Gastroesophageal sphincter (tissue), 4 donors: ENCODE data around the gene SLC16A12. TPM values are rescaled to one million over a fixed set of nuclear protein-coding genes. Genes with fewer than 3 reads are reported as not detected.
"Not testable (repeated sequence)": the region's sequence is repeated elsewhere in the genome, so short reads cannot be mapped to it uniquely, and the experiment has no call there.

Experiments
- ATAC-seq: fragments of 150-250 bp; one replicate; pipeline ENCODE4 v1.9.1; 2016; ENCODE audit warnings: mild to moderate bottlenecking, moderate library complexity
- H3K27ac ChIP-seq, 4 donors: fragments of 200-600 bp; sonication (generic) in 3 of 4; 1 replicate in 3 of 4; 2 replicates in 1 of 4; pipeline ENCODE4 v1.5.1; 2016 to 2019
- H3K27me3 ChIP-seq: fragments of 200-600 bp; sonication (generic); one replicate; pipeline ENCODE4 v1.5.1; 2019
- H3K36me3 ChIP-seq, 2 donors: fragments of 200-600 bp; sonication (generic); one replicate each; pipeline ENCODE4 v1.5.1; 2019; ENCODE audit warnings: control low read depth in 1 of 2
- H3K4me1 ChIP-seq, 3 donors: fragments of 200-600 bp; sonication (generic); 1 replicate in 2 of 3; 2 replicates in 1 of 3; pipeline ENCODE4 v1.5.1; 2016 to 2019; ENCODE audit warnings: control low read depth in 2 of 3
- H3K4me3 ChIP-seq, 2 donors: fragments of 200-600 bp; sonication (generic); one replicate each; pipeline ENCODE4 v1.5.1; 2019; ENCODE audit warnings: mild to moderate bottlenecking in 1 of 2, moderate library complexity in 1 of 2
- H3K9me3 ChIP-seq, 3 donors: fragments of 200-600 bp; sonication (generic); one replicate each; pipeline ENCODE4 v1.5.1; 2017 to 2019; ENCODE audit warnings: control low read depth in 2 of 3
- CTCF ChIP-seq, 4 experiments: fragments of 200-600 bp in 2 of 4; fragments of 450-650 bp in 2 of 4; sonication (generic) in 1 of 4; IDR thresholded peaks; one replicate each; pipeline ENCODE4 v1.5.1; 2017 to 2019; ENCODE audit warnings: antibody characterized with exemption in 4 of 4, mild to moderate bottlenecking in 2 of 4, moderate library complexity in 2 of 4
- EP300 ChIP-seq: sonication (generic); formaldehyde crosslinking; IDR thresholded peaks from one replicate; pipeline ENCODE4 v1.6.1; 2017; ENCODE audit warnings: antibody characterized with exemption, mild to moderate bottlenecking
- POLR2A ChIP-seq, 2 donors: fragments of 450-650 bp; IDR thresholded peaks; one replicate each; pipeline ENCODE4 v1.6.1; 2017; ENCODE audit warnings: antibody characterized with exemption in 2 of 2, mild to moderate bottlenecking in 2 of 2, moderate library complexity in 1 of 2
- POLR2AphosphoS5 ChIP-seq: sonication (generic); formaldehyde crosslinking; IDR thresholded peaks from one replicate; pipeline ENCODE4 v1.6.1; 2017; ENCODE audit warnings: antibody characterized with exemption
- WGBS, 2 donors: methylation state at CpG; one replicate each; pipeline ENCODE4 v1.1.5; 2018; ENCODE audit warnings: low coverage in 1 of 2; 5-methylcytosine and 5-hydroxymethylcytosine counted together
- total RNA-seq, 4 donors: library from RNA; depleted of rRNA; stranded (reverse); fragments of >200 nt; gene quantifications; one replicate each; pipeline ENCODE4 v1.1.0, GENCODE V29; 2016

SLC16A12 gene
- total RNA-seq, 4 donors from 2014 or later: 1.7 to 11.7 (median 2.4) TPM

- 54 to 86% methylated on average over 2 to 3 of the region's 3 CpGs for WGBS, 2 donors
- ATAC-seq: no peak
- peaks cover 61% of the 10 kb centered on the region for H3K27me3 ChIP-seq
- no peak overlapping the region for H3K4me3 ChIP-seq
- H3K9me3 ChIP-seq: no peaks in the 10 kb centered on the region
- H3K27ac ChIP-seq: no peak overlapping the region
- TF ChIP-seq POLR2A (IDR thresholded peaks at IDR 0.05) (no peak), EP300 (no peak)
- peaks cover 0 to 25% (median 13%) of the 10 kb centered on the region in 3 donors for H3K4me1 ChIP-seq
- H3K36me3 ChIP-seq: no peaks in the 10 kb centered on the region
Observed at GRCh38 chr10:89531359-89531758, 4.0 kb downstream of the SLC16A12 start.

GRCh38 chr10:89529711-89530110 lies 5.7 kb downstream of the SLC16A12 start:
- WGBS, 2 donors: 86% methylated on average over 1 of the region's 6 CpGs; no CpG with 5 or more reads in 1 of the 2 donors
- not testable (repeated sequence) for ATAC-seq, H3K27ac ChIP-seq, H3K4me3 ChIP-seq, H3K9me3 ChIP-seq, H3K4me1 ChIP-seq, H3K36me3 ChIP-seq
- H3K27me3 ChIP-seq: peaks cover 45% of the 10 kb centered on the region

GRCh38 chr10:89526358-89526757 lies 9.0 kb downstream of the SLC16A12 start:
- Histone ChIP-seq H3K27ac (no peak overlapping the region), H3K4me1 (no peaks in the 10 kb centered on the region), H3K27me3 (peaks cover 11% of the 10 kb centered on the region), H3K4me3 (no peak overlapping the region), H3K36me3 (no peaks in the 10 kb centered on the region), H3K9me3 (no peaks in the 10 kb centered on the region)
- TF ChIP-seq POLR2A (IDR thresholded peaks at IDR 0.05): no peak
- TF ChIP-seq EP300: no peak
- no peak for TF ChIP-seq CTCF (IDR thresholded peaks at IDR 0.05)
- no peak for TF ChIP-seq POLR2AphosphoS5
- no peak for ATAC-seq
- 64 to 78% methylated on average over 4 of the region's 4 CpGs for WGBS, 2 donors

- TF ChIP-seq EP300 (no peak), POLR2AphosphoS5 (no peak), CTCF (IDR thresholded peaks at IDR 0.05) (no peak), POLR2A (IDR thresholded peaks at IDR 0.05) (no peak)
- no peak overlapping the region for H3K4me3 ChIP-seq
- no peaks in the 10 kb centered on the region for H3K4me1 ChIP-seq
- no peaks in the 10 kb centered on the region for H3K36me3 ChIP-seq
- no peaks in the 10 kb centered on the region for H3K9me3 ChIP-seq
- ATAC-seq: no peak
- H3K27ac ChIP-seq: no peak overlapping the region
- peaks cover 3% of the 10 kb centered on the region for H3K27me3 ChIP-seq
- 79 to 84% methylated on average over 1 to 5 of the region's 5 CpGs for WGBS, 2 donors
Observed at GRCh38 chr10:89525556-89525955, 9.8 kb downstream of the SLC16A12 start.

GRCh38 chr10:89524279-89524678 lies 11.1 kb downstream of the SLC16A12 start:
- Histone ChIP-seq H3K27ac (no peak overlapping the region), H3K9me3 (no peaks in the 10 kb centered on the region), H3K4me3 (no peak overlapping the region), H3K27me3 (no peaks in the 10 kb centered on the region), H3K36me3 (no peaks in the 10 kb centered on the region), H3K4me1 (no peaks in the 10 kb centered on the region)
- ATAC-seq: no peak
- TF ChIP-seq CTCF (IDR thresholded peaks at IDR 0.05) (no peak), POLR2A (IDR thresholded peaks at IDR 0.05) (no peak), POLR2AphosphoS5 (no peak), EP300 (no peak)
- 82 to 90% methylated on average over 6 to 7 of the region's 7 CpGs for WGBS, 2 donors

GRCh38 chr10:89523274-89523673 lies 12.1 kb downstream of the SLC16A12 start:
- Histone ChIP-seq H3K36me3 (no peaks in the 10 kb centered on the region), H3K4me1 (peaks cover 0 to 3% (median 0%) of the 10 kb centered on the region in 3 donors), H3K27me3 (no peaks in the 10 kb centered on the region), H3K9me3 (no peaks in the 10 kb centered on the region), H3K4me3 (no peak overlapping the region), H3K27ac (no peak overlapping the region)
- TF ChIP-seq EP300 (no peak), CTCF (IDR thresholded peaks at IDR 0.05) (no peak), POLR2A (IDR thresholded peaks at IDR 0.05) (no peak), POLR2AphosphoS5 (no peak)
- no peak for ATAC-seq
- 75 to 88% methylated on average over 1 of the region's 1 CpG for WGBS, 2 donors
